Measurements from ENCODE around the gene CDR2L.

DNA sequence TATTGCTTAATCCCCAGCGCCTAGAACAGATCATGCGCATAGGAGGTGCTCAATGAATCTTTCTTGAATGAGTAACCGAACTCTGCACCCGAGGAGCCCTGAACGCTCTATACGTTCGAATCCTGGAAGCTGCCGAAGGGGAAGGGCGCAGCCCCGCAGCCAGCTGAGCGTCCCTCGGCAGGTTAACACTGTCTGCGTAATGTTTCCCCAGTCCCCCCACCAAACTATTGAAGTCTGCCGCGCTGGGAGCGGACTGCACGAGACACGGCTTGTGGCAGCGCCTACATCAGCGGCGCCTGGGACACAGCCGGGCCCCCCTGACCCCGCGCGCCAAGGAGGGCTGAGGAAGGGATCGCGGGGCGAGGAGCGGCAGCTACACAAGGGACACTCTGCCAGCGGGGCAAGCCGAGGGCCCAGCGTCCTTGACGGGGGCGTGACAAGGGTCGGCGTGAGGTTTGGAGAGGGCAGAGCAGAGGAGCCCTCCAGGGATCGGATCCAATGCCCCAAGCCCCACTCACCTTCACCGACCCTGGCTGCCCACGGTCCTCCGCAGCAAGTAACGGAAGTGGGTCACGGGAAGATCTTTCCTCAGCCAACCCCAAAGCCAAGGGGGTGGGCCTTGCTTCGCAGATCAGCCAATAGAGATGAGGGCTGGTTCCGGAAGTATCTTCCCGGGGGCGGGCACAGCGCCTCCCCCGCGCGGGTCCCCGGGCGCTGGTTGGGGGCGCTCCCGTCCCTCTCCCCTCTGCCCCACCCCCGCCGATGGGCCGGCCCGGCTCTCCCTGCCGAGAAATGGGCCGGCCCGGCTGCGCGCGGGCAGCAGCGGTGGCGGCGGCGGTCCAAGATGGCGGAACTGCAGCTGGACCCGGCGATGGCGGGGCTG, 59.2 kb downstream of the CDR2L start, which contains the start of the genes ATP5PD and KCTD2:
- no peak for TF ChIP-seq EZH2 (IDR thresholded peaks at IDR 0.05)
- peak; percentile 93 for TF ChIP-seq POLR2AphosphoS5 (IDR thresholded peaks at IDR 0.05; ENCODE audit: borderline replicate concordance, low read depth, low read length)
